IPS DF 4.7 (cell line): Measurements from ENCODE around the gene ZNF169.
"Not testable (repeated sequence)": the region's sequence is repeated elsewhere in the genome, so short reads cannot be mapped to it uniquely, and the experiment has no call there.

Experiments
- DNase-seq: peaks from one replicate; pipeline ENCODE4 v3.0.0-alpha.2; 2013; ENCODE audit warnings: low spot score; ENCODE audit errors: extremely low read depth

The ZNF169 gene

DNA sequence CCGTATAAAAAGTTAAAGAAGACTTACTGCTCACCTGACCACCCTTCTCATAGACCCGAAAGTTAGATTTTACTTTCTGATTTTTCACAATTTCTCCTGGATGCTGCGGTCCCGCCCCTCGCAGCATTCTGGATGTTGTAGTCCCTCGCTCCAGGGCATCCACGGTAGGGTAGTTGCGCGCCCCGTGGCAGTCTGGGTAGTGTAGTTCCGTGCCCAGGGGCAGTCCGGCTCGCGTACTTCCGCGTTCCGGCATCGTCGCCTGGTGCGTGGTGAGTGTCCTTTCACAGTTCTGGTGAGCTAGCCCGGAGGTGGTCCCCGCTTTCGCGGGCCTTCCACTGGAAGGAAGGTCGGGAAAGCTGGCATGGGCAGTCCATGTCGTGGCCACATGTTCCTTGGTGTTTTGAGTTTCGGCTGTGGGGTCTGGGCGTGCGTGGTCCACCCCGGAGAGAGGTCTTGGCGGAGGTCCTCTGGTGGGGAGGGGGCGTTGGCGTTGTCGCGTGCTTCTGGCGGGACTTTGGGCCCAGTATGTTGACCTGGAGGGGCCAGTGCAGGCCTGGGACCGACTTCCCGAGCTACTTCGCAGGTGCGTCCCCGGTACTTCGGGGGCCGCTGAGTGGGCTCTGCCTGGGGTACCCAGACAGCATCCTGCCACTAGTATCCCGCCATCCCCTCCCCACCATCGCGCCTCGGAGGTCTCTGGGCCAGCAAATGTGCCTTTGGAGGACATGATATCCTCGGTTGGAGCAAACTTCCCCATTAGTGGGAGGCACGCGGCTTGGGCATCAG, at the start of gene ZNF169:
ZNF169 (plus strand) TSS at position 222 of the 786 bp plus-strand sequence. CDS start 19,515 bp downstream, outside the sequence.
- peak; percentile 74 for DNase-seq

DNA sequence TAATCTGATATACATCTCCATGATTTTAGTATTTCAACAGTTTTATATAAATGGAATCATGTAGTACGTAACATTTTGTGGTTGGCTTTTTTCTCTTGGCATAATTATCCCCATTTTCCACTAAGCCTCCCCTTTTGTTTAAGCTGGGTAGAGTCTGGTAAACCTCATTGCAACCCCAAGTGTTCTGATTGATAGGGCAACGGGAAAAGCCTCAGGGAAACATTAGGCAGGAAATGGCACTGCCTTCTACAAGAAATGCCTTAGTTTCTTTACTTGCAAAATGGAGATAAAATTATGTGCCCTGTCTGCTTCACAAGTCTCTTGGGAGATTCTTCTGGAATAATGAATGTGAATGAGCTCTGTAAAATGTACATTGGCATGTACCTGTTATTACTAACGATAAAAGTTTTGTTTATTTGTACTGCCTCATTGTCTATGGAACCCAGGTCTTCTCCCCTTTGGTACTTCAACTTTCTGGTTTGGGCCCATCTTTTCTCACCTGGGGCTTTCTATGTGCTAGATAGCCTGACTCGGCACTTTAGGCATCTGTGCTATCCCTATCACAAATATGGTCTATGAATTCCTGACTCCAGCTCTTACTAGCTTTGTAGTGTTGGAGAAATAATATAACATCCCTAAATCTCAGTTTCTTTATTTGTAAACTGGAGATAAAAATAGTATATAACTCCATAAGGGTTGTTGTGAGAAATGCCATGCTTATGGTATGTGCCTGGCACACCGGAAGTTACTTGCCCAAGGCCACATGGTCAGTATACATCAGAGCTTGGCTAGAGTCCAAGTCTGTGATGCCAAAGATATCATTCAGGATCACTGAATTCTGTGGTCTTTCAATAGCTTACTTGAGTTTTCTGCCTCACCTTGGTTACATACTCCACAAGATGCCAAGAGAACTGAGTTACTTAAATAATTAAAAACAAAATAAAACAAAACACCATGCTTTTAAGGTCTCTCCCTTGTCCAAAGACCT, 48.2 kb upstream of the ZNF169 start:
- DNase-seq = no peak

DNA sequence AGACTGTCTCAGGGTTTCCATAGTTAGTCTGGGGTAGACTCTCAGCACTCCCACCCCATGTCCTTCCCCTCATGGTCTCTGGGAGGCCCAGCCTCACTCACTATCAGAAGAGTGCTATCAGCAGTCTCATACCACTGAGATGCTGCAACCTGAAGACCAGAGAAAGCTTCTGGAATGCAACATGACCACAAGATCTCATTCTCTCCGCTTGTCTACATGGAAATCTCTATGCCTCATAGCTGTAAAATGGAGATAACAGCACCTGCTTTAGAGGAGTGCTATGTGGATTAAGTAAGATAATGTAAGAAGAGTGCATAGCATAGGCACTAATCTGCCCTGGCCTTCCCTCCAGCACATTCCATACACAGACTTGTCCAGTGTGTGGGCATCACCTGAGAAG, 47.0 kb upstream of the ZNF169 start:
- no peak for DNase-seq

DNA sequence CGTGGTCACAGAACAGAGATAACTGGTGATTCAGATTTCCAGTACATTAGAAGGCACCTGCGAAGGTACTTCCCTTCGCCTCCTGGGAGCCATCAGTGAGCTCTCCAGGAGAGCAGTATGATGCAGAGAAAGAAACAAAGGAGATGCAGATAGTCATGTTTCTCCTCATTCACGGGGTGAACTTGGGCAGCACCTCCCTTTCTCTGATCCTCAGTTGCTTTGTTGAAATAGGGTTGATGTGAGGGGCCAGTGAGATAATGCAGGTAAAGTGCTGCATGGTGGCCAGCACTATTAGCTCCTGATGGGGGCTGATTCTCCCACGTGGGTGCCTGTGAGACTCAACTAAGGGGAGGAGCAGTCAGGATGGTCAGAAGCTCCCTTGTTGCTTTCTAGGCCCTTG, 46.6 kb upstream of the ZNF169 start:
- DNase-seq = peak; percentile 33

DNA sequence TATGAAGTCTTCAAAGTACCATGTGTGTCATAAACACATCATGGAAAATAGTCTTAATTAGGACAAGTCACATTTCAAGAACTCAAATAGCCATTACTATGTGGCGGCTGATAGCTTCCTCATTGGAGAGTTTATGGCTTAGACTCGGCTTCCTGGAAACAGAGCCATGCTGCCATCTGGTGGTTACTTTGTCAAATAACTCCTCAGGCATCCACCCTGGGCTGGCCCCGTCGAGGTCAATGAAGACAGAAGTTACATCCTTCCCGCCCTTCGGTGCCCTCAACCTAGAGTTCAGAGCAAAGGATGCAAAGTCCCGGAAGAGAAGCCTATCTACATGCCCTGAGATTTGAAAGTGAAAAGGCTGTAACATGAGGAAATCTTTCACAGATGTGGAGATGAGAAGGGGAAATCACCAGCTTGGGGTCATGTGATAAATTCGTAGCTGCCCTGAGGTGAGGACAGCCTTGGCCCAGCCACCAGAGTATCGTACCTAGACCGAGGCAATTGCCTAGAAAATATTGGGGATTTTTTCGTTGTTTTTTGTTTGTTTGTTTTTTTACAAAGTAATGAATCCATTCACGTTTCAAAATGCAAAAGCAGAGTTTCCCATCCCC, 45.5 kb upstream of the ZNF169 start:
- peak; percentile 83 for DNase-seq

DNA sequence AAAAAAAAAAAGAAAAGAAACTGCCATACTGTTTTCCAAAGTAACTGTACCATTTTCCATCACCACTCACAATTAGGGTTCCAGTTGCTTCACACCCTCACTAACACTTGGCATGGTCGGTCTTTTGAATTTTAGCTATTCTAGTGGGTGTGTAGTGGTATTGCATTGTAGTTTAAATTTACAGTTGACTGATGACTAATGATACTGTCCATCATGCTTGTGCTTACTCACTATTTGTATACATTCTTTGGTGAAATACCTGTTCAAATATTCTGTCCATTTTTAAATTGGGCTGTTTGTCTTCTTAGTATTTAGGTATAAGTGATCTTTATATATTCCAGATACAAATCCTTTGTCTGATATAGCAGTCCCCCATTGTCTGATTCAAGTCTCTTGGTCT, 36.2 kb upstream of the ZNF169 start:
- DNase-seq = no peak

DNA sequence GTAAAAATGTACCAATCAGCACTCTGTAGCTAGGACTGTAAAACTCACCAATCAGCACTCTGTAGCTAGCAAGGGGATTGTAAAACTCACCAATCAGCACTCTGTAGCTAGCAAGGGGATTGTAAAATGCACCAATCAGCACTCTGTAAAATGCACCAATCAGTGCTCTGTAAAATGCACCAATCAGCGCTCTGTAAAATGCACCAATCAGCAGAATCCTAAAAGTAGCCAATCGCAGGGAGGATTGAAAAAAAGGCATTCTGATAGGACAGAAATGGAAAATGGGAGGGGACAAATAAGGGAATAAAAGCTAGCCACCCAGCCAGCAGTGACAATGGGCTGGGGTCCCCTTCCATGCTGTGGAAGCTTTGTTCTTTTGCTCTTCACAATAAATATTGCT, 33.7 kb upstream of the ZNF169 start:
- DNase-seq = not testable (repeated sequence)

DNA sequence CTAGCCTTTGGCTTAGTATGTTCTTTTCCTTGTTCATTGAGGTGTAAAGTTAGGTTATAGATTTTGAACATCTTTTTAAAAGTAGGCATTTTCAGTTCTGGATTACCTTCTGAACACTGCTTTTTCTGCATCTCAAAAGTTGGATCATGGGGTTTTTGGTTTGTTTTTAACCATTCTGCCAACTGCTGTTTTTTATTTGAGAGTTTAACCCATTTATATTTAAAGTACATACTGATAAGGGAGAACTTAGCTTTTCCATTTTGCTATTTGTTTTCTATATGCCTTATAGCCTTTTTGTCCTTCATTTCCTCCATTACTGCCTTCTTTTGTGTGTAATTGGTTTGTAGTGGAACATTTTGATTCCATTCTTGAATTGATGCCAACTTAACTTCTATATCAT, 30.5 kb upstream of the ZNF169 start:
- no peak for DNase-seq

DNA sequence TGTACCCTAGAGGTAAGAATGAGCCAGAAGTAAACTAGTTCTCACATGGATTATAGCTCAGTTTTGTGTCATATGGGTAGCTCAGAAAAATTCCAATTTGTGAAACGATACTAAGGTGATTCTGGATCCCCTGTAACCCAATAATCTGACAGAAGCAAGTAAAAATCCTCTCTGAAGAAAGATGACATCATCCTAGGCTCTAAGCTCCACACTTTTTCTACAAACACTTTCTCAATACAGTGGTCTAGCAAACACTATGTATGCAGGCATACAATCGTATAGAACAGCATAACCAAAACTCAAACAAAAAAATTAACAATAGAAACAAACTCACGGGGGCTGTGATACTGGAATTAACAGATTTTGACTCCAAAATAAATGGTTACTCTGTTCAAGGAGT, 26.7 kb upstream of the ZNF169 start:
- no peak for DNase-seq

DNA sequence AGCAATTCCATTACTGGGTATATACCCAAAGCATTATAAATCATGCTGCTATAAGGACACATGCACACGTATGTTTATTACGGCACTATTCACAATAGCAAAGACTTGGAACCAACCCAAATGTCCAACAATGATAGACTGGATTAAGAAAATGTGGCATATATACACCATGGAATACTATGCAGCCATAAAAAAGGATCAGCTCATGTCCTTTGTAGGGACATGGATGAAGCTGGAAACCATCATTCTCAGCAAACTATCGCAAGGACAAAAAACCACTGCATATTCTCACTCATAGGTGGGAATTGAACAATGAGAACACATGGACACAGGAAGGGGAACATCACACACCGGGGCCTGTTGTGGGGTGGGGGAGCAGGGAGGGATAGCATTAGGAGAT, 18.0 kb upstream of the ZNF169 start:
- not testable (repeated sequence) for DNase-seq

DNA sequence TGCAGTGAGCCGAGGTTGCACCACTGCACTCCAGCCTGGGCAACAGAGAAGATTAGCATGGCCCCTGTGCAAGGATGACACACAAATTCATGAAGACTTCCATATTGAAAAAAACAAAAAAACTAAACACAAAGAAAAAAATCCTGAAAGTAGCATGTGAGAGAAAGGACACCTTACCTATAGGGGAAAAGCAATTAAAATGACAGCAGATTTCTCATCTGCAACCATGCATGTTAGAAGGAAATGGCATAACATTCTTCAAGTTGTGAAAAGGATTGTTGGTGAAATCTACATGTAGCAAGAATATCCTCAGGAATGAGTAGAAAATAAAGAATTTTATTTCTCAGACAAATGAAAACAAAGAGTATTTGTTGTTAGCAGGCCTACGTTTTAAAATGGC, 13.4 kb upstream of the ZNF169 start:
- no peak for DNase-seq

DNA sequence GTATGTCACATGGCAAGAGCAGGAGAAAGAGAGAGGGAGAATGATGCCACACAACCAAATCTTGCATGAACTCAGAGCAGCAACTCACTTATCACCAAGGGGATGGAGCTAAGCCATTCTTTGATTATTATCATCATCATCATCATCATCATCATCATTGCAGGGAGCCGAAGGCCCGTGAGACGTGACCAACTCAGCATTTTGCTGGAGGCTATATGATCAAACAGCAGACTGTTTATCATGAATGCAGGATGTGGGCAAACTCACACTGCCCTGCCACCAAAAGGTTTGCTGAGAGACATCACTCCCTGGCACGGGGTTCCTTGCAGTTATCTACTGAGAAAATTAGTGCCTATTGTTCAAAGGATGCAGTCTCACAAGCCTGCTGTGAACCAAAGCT, 8.6 kb upstream of the ZNF169 start:
- no peak for DNase-seq

DNA sequence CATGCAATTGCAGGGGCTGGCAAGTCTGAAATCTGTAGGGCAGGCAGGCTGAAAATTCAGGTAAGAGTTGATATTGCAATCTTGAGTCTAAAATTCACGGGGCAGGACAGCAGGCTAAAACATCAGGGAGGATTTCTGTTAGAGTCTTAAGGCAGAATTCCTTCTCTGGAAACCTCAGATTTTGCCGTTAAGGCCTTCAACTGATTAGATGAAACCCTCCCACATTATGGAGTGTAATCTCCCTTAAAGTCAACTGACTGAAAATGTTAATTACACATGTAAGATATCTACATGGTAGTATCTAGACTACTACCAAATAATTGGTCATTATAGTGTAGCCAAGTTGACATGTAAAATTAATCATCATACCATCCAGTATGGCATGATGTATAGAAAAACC, 3.1 kb upstream of the ZNF169 start:
- no peak for DNase-seq

DNA sequence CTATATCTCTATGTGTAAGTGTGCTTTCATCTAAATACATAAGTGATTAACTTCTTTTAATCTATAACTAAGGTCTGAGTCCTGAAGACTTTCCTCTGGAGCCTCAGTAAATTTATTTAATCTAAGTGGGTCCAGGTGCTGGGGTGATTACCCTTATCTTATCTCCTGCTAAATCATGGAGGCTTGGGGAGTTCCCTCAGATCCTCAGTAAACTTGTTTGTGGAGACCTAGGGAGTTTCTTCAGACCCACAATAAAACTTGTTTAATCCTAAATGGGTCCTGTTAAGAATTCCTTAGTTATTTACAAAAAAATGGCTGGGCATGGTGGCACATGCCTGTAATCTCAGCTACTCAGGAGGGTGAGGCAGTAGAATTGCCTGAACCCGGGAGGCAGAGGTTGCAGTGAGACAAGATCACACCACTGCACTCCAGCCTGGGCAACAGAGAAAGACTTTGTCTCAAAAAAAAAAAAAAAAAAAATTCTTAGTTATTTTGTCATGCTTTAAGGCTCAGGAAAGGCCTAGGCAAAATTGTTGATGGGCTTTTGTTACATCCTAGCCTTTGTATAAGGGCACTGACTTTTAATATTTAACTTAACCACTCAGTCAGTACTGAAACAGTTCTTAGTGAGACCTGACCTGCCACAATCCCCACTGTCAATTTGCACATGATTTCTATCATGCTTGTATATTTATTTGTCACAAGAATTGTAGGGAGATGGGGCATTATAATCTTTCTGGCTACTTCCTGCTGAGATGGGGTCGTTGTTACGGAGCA, 6.7 kb downstream of the ZNF169 start:
- not testable (repeated sequence) for DNase-seq

DNA sequence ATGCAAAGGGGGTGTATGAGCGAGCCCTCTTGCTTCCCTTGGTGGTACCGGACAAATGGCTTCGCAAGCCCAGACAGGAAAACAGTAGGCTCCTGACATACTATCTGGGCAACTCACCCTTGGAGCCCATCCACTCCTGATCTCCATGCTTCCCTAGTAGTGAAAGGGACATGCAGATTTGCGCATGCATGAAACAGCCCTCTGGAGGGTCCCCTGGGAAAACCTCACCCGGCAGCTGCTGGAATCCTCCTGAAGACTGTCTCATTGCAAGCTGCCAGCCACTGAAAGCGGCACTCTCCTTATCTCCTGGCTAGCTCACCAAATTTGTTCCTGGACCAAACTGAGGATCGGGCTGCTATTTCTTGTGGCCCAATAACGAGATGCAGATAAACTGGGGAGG, 10.2 kb downstream of the ZNF169 start:
- no peak for DNase-seq

DNA sequence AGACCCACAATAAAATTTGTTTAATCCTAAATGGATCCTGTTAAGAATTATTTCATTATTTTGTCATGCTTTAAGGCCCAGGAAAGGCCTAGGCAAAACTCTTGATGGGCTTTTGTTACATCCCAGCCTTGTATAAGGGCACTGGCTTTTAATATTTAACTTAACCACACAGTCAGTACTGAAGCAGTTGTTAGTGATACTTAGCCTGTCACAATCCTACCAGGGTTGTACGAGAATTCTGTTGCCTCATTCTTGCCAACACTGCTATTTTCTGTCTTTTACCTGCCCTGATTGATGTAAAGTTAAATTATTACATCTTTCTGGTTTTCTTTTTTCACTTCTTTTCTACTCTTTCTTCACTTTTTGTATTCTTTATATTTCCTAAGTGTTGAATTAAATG, 10.9 kb downstream of the ZNF169 start:
- no peak for DNase-seq

DNA sequence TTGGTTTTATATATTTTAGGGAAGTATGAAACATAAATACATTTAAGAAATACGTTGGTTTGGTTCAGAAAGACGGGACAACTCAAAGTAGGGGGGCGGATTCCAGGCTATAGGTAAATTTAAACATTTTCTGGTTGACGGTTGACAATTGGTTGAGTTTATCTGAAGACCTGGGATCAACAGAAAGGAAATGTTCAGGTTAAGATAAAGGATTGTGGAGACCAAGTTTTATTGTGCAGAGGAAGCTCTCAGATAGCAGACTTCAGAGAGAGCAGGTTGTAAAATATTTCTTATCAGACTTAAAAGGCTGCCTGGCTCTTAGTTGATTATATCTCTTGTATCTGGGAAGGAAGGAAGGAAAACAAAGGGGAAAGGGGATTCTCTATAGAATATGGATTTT, 17.9 kb downstream of the ZNF169 start:
- not testable (repeated sequence) for DNase-seq

DNA sequence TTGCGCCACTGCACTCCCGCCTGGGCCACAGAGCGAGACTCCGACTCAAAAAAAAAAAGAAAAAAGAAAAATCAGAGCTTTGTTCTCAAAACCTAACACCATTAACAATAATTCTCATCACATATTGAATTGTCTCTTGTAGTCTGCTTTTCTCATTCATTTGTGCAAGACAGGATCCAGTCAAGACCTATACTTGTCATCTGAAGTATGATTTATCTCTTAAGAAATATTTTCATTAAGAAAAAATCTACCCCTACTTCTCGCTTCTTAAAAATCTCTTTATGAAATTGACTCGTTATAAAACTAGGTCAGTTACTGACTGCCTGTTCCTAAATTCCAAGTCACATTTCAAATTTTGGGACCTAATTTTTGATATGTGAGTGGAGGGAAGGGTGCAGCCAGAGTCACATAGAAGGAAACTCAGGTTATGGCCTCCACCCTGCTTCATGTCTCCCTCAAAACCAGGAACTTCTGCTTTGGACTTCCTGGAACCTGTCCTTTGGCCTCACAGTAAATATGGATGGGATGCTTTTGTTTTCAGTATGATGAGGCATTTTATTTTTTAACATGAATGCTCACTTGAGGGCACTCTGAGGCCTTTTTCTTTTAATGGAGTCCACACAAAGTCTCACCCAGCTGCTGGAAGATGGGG, 18.9 kb downstream of the ZNF169 start:
- no peak for DNase-seq

DNA sequence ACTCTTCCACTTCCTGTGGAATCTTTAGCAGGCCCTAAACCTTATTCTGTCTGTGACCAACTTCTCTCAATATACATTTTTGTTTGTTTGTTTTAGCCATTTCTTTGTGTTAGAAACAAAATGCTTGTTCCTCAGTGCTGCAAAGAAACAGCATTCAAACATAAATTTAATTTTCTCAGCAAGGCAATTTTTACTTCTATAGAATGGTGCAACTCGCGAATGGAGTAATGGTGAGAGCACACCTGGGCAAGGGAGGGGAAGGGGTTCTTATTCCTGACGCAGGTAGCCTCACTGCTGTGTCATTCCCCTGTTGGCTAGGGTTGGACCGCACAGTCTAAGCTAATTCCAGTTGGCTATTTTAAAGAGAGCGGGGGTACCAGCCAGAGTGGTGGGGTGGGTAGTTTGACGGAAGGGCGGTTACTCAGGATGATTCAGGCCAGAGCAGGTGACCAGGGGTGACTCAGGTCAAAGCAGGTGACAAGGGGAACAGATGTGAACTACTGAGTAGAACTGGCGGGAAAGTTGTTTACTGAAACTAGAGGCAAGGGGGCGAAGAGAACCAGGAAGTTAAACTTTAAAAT, 21.4 kb downstream of the ZNF169 start:
- no peak for DNase-seq

DNA sequence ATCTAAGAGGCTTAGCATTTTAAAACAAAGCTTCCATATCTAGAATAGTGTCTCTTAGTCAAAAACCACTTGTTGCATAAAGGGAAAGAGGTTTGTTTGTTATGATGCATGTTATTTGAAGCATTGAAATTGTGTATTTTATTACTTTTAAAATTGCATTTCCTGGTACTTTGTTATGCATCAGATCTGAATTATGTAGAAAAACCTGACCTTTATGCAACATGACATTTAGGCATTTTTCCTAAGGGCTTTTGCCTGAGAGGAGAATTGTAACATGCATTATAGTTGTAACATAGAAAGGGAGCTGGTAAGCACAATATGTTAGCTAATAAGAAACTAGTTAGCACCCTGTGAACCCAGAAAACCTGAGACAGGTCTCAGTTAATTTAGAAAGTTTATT, 22.0 kb downstream of the ZNF169 start:
- DNase-seq = no peak
